Smooth muscle cell (in vitro differentiated cells): Measurements from ENCODE around the gene CLDN5. TPM values are rescaled to one million over a fixed set of nuclear protein-coding genes. Genes with fewer than 3 reads are reported as not detected.

Experiments
- DNase-seq: peaks from one replicate; lab custom pipeline; 2025; ENCODE audit not compliant: unreplicated experiment; lab: John Stamatoyannopoulos, UW
- H2AFZ ChIP-seq: fragments of 200-600 bp; sonication (generic); 2 replicates; pipeline ENCODE4 v1.6.0; 2016; ENCODE audit warnings: antibody characterized with exemption, low read depth, mild to moderate bottlenecking
- H3F3A ChIP-seq: fragments of 200-600 bp; sonication (generic); 2 replicates; pipeline ENCODE4 v1.6.0; 2017; ENCODE audit warnings: antibody characterized with exemption, low read depth
- H3K27ac ChIP-seq: fragments of 200-600 bp; sonication (generic); 2 replicates; pipeline ENCODE4 v1.5.1; 2016; ENCODE audit warnings: low read depth, mild to moderate bottlenecking
- H3K27me3 ChIP-seq: fragments of 200-600 bp; sonication (generic); 2 replicates; pipeline ENCODE4 v1.6.1; 2016; ENCODE audit warnings: low read depth, mild to moderate bottlenecking
- H3K36me3 ChIP-seq: fragments of 200-600 bp; sonication (generic); 2 replicates; pipeline ENCODE4 v1.5.1; 2016; ENCODE audit warnings: low read depth
- H3K4me1 ChIP-seq: fragments of 200-600 bp; sonication (generic); 2 replicates; pipeline ENCODE4 v1.5.1; 2016; ENCODE audit warnings: low read depth
- H3K4me2 ChIP-seq: fragments of 200-600 bp; sonication (generic); 2 replicates; pipeline ENCODE4 v1.6.0; 2016; ENCODE audit warnings: mild to moderate bottlenecking
- H3K4me3 ChIP-seq: fragments of 200-600 bp; sonication (generic); 2 replicates; pipeline ENCODE4 v1.5.1; 2016; ENCODE audit warnings: mild to moderate bottlenecking
- H3K79me2 ChIP-seq: fragments of 200-600 bp; sonication (generic); 2 replicates; pipeline ENCODE4 v1.6.0; 2016; ENCODE audit warnings: low read depth, mild to moderate bottlenecking
- H3K9ac ChIP-seq: fragments of 200-600 bp; sonication (generic); 2 replicates; pipeline ENCODE4 v1.6.0; 2016; ENCODE audit warnings: low read depth
- H3K9me3 ChIP-seq: fragments of 200-600 bp; sonication (generic); replicated peaks from 2 replicates; pipeline ENCODE4 v1.5.1; 2016; ENCODE audit warnings: low read depth
- H4K20me1 ChIP-seq: fragments of 200-600 bp; sonication (generic); 2 replicates; pipeline ENCODE4 v1.6.0; 2016; ENCODE audit warnings: low read depth
- CTCF ChIP-seq: fragments of 200-600 bp; sonication (generic); IDR thresholded peaks from 2 replicates; pipeline ENCODE4 v1.5.1; 2017; ENCODE audit warnings: borderline replicate concordance, mild to moderate bottlenecking, antibody characterized with exemption; ENCODE audit not compliant: insufficient read depth, poor library complexity, severe bottlenecking
- WGBS: methylation state at CpG from one replicate; pipeline ENCODE4 v1.1.7; 2016; ENCODE audit warnings: low lambda C conversion rate; 5-methylcytosine and 5-hydroxymethylcytosine counted together
- polyA plus RNA-seq: library from polyadenylated mRNA; unstranded; fragments of >200 nt; fragmentation: Nextera tagmentation; extraction: Ambion mirVana; gene quantifications from 2 replicates; pipeline ENCODE4 v1.2.1, GENCODE V29; 2016
- total RNA-seq: library from RNA; depleted of rRNA; stranded (reverse); fragments of >200 nt; gene quantifications from 2 replicates; pipeline ENCODE4 v1.2.3, GENCODE V29; 2014

The CLDN5 gene
- total and polyA plus RNA-seq, 2 experiments from 2014 or later: 0.11 TPM; not detected in 1

- Histone ChIP-seq H3K27ac (peak within 1 kb of the TSS; percentile 100), H3K4me1 (peaks cover 18% of the 10 kb centered on the region), H3K9me3 (no peaks in the 10 kb centered on the region), H3K4me3 (peak within 1 kb of the TSS; percentile 91), H3K9ac (peak within 1 kb of the TSS; percentile 100), H3F3A (no peaks in the 10 kb centered on the region), H4K20me1 (peaks cover 35% of the 10 kb centered on the region), H3K79me2 (peaks cover 47% of the 10 kb centered on the region), H3K4me2 (peak within 1 kb of the TSS; percentile 87), H3K36me3 (no peaks in the 10 kb centered on the region), H2AFZ (peak within 1 kb of the TSS; percentile 97), H3K27me3 (no peaks in the 10 kb centered on the region)
- no peak for TF ChIP-seq CTCF
- WGBS: under 1% methylated on average over 41 of the region's 50 CpGs
- DNase-seq: peak; percentile 75
Observed at GRCh38 chr22:19479355-19480172, 44.6 kb downstream of the CLDN5 start, which contains the start of gene CDC45. TSS of gene CDC45 (plus strand) at chr22:19479920. CDS start at chr22:19479969, 49 bp downstream.

GRCh38 chr22:19478901-19479354 is 45.3 kb downstream of the CLDN5 start, which contains the start of gene UFD1:
TSS of gene UFD1 (minus strand) at chr22:19479193. CDS start at chr22:19479085, 108 bp downstream.
- H3K4me2 ChIP-seq: peak within 1 kb of the TSS; percentile 87
- no peaks in the 10 kb centered on the region for H3K36me3 ChIP-seq
- peak within 1 kb of the TSS; percentile 97 for H2AFZ ChIP-seq
- H3K27ac ChIP-seq: peak within 1 kb of the TSS; percentile 100
- H4K20me1 ChIP-seq: peaks cover 37% of the 10 kb centered on the region
- no peaks in the 10 kb centered on the region for H3K27me3 ChIP-seq
- peak within 1 kb of the TSS; percentile 91 for H3K4me3 ChIP-seq
- H3F3A ChIP-seq: no peaks in the 10 kb centered on the region
- H3K9me3 ChIP-seq: no peaks in the 10 kb centered on the region
- peak; percentile 54 for DNase-seq
- peaks cover 49% of the 10 kb centered on the region for H3K79me2 ChIP-seq
- H3K9ac ChIP-seq: peak within 1 kb of the TSS; percentile 100
- no peak for TF ChIP-seq CTCF
- peaks cover 18% of the 10 kb centered on the region for H3K4me1 ChIP-seq
- WGBS: under 1% methylated on average over 29 of the region's 42 CpGs

- H3K4me2 ChIP-seq: peak overlapping the region; percentile 87
- H3K79me2 ChIP-seq: peaks cover 49% of the 10 kb centered on the region
- no peaks in the 10 kb centered on the region for H3F3A ChIP-seq
- no peaks in the 10 kb centered on the region for H3K36me3 ChIP-seq
- H2AFZ ChIP-seq: no peak overlapping the region
- peaks cover 43% of the 10 kb centered on the region for H4K20me1 ChIP-seq
- H3K27ac ChIP-seq: peak overlapping the region; percentile 100
- H3K9ac ChIP-seq: peak overlapping the region; percentile 100
- 6% methylated on average over 30 of the region's 31 CpGs for WGBS
- no peak for DNase-seq
- H3K9me3 ChIP-seq: no peaks in the 10 kb centered on the region
- H3K27me3 ChIP-seq: no peaks in the 10 kb centered on the region
- TF ChIP-seq CTCF: no peak
- peaks cover 18% of the 10 kb centered on the region for H3K4me1 ChIP-seq
- H3K4me3 ChIP-seq: peak overlapping the region; percentile 91
Observed at GRCh38 chr22:19478045-19478900, 45.9 kb downstream of the CLDN5 start.
